HAP-1 (cell line): ENCODE data around the gene ANTXR1.

Experiments
- DNase-seq, 2 experiments: peaks; one replicate each; pipeline ENCODE4 v3.0.0-alpha.2; 2016 to 2020; ENCODE audit warnings: low spot score in 2 of 2
- H3K27me3 ChIP-seq: fragments of 250-450 bp; sonication (Bioruptor Pico); 2 replicates; pipeline ENCODE4 v1.5.1; 2020; ENCODE audit warnings: low read depth, mild to moderate bottlenecking, moderate library complexity
- H3K36me3 ChIP-seq: fragments of 250-450 bp; sonication (Bioruptor Pico); replicated peaks from 2 replicates; pipeline ENCODE4 v1.5.1; 2020; ENCODE audit warnings: mild to moderate bottlenecking
- H3K4me1 ChIP-seq: fragments of 250-450 bp; sonication (Bioruptor Pico); 2 replicates; pipeline ENCODE4 v1.5.1; 2020; ENCODE audit warnings: mild to moderate bottlenecking
- H3K4me3 ChIP-seq: fragments of 250-450 bp; sonication (Bioruptor Pico); 2 replicates; pipeline ENCODE4 v1.5.1; 2020; ENCODE audit warnings: mild to moderate bottlenecking, moderate library complexity
- H3K9me3 ChIP-seq: fragments of 250-450 bp; sonication (Bioruptor Pico); 2 replicates; pipeline ENCODE4 v1.5.1; 2020; ENCODE audit warnings: mild to moderate bottlenecking, moderate library complexity
- in situ Hi-C: fragments of 300-500 bp; cut with MboI; formaldehyde crosslinking; loops from 3 replicates; pipeline ENCODE4 v1.14.3; 2020; ENCODE audit warnings: low sequenced_read_pairs, inconsistent platforms, mixed read lengths

Gene ANTXR1

DNA sequence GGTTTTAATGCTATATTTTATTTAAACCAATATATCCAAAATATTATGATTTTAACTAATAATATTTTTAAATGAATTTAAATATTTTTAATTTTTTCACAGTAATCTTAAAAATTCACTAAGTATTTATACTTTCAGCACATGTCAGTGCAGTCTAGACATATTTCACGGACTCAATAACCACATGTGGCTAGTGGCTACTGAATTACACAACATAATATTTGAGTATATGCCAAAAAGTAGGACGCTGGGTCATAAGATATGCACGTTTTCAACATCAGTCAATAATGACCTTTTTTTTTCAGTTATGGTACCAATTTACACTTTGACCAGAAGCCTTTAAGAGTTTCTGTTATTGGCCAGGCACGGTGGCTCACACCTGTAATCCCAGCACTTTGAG lies 256.4 kb downstream of the ANTXR1 start:
- DNase-seq: no peak
- Histone ChIP-seq H3K27me3 (peaks cover 28% of the 10 kb centered on the region), H3K36me3 (no peaks in the 10 kb centered on the region), H3K4me3 (no peak overlapping the region), H3K4me1 (no peaks in the 10 kb centered on the region), H3K9me3 (no peaks in the 10 kb centered on the region)
- in situ Hi-C loops: no loop called here

DNA sequence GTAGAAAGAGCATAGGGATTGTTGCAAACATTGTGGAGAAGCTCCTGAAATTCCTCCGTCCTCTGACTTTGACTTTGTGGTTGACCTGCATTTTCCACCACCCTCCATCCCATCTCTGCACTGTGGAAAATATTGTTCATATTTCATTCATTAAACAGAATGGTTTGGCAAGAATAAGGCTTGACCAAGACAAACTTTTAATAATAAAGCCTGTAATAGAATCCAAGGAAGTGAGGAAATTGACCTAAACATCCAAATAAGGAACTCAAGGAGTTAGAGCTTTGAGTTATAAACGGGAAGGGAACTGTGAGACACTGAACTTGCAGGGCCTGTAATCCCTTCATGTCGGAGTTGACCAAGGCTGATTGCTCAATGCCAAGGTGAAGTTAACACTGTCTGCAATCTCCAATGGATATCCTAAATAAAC lies 258.9 kb downstream of the ANTXR1 start:
- Histone ChIP-seq H3K4me3 (no peak overlapping the region), H3K9me3 (no peaks in the 10 kb centered on the region), H3K27me3 (peaks cover 28% of the 10 kb centered on the region), H3K4me1 (no peaks in the 10 kb centered on the region), H3K36me3 (no peaks in the 10 kb centered on the region)
- in situ Hi-C loops: no loop called here
- DNase-seq: no peak

DNA sequence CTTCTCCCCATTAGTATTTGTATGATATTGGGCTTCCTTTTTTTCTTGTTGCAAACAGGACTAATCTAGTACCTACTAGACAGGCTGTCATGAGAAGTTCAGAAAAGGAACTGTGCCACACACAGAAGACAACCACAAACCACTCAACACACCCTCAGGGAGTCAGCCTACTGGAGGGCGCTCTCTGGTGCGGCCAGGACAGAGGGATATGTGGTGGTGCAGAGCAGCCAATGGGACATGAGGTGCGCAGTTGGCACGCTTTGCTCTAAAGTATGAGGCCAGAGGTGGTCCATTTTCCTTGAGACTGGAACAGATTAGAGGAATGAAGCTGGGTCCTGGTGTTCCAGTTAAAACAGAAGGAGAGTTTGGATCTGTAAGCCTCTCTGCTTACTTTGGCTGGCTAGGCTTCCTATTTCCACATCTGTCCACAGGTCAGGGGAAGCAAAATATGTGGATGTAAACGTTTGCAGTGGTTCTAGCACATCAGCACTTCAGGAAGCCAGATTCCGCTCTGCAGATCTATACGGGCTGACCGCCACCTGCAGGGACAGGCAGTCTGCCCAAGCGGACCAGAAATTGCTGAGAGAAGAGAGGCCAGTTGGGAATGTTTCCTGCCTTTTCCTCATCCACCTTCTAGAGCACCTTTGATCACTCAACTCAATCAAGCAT lies 260.0 kb downstream of the ANTXR1 start:
- no peaks in the 10 kb centered on the region for H3K4me1 ChIP-seq
- no peak for DNase-seq
- in situ Hi-C loops: no loop called here

DNA sequence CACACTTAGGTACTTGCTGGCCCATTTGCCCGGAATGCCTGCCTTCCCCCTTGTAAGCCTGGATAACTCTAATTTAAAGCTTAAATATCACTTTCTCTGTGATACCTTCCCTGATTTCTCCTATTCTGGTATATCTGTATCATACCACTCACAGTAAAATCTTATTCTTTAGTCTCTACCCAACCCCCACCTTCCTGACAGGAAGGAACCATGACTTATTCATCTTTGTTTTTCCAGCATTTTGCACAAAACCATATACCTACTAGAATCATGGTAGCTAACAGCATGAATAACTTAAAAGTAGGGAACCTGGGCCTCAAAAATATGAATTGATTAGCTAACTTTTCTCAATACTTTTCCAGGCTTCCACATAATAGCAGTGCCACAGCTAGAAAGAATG lies 262.5 kb downstream of the ANTXR1 start:
- no peaks in the 10 kb centered on the region for H3K9me3 ChIP-seq
- peaks cover 28% of the 10 kb centered on the region for H3K27me3 ChIP-seq
- no peaks in the 10 kb centered on the region for H3K4me1 ChIP-seq
- H3K36me3 ChIP-seq: no peaks in the 10 kb centered on the region
- no peak for DNase-seq
- in situ Hi-C loops: no loop called here
- no peak overlapping the region for H3K4me3 ChIP-seq

More for the DNA sequence above, 260.0 kb downstream of the ANTXR1 start:
- Histone ChIP-seq H3K9me3 (no peaks in the 10 kb centered on the region), H3K36me3 (no peaks in the 10 kb centered on the region), H3K4me3 (no peak overlapping the region), H3K27me3 (peaks cover 31% of the 10 kb centered on the region)

DNA sequence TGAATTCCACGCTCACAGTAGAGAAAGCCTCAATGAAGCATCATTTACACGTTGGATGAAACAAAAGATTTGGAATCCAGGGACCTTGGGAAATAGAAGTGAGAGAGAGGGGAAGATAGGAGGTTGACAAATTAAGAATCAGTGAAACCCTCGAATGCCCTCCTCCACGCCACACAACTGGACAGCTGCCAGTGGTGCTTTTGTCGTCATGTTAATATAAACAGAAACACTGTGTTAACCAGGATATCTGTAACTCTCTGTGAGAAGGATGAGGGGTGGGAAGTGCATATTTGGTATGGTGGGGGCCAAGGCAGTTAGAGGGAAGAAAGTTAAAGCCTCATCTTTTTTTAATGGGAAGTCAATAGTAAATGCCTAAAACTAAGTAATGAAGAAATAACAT lies 265.4 kb downstream of the ANTXR1 start:
- H3K36me3 ChIP-seq: no peaks in the 10 kb centered on the region
- in situ Hi-C loops: no loop called here
- no peak for DNase-seq

DNA sequence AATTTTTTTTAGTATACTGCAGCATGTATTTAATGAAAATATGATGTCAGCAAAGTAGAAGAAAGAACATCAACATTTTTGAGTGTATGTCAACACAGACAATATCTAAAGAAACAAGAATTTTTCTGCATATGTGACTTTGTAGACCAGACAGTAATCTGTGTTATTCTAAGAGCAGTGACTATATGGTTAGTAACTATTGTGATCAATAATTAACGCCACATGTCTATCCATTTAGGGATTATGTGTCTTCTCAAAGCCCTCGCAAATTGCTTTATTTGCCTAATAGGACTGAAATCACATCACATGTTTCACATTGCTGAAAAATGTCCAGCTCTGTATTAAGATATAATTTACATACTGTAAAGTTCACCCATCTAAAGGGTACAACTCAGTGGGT lies 266.2 kb downstream of the ANTXR1 start:
- H3K27me3 ChIP-seq: peaks cover 3% of the 10 kb centered on the region; the same call in 1 of the 2 replicates
- in situ Hi-C loops: no loop called here

More for the DNA sequence above, 265.4 kb downstream of the ANTXR1 start:
- H3K4me1 ChIP-seq: no peaks in the 10 kb centered on the region
- H3K27me3 ChIP-seq: peaks cover 3% of the 10 kb centered on the region; the same call in 1 of the 2 replicates
- H3K9me3 ChIP-seq: no peaks in the 10 kb centered on the region
- H3K4me3 ChIP-seq: no peak overlapping the region

DNA sequence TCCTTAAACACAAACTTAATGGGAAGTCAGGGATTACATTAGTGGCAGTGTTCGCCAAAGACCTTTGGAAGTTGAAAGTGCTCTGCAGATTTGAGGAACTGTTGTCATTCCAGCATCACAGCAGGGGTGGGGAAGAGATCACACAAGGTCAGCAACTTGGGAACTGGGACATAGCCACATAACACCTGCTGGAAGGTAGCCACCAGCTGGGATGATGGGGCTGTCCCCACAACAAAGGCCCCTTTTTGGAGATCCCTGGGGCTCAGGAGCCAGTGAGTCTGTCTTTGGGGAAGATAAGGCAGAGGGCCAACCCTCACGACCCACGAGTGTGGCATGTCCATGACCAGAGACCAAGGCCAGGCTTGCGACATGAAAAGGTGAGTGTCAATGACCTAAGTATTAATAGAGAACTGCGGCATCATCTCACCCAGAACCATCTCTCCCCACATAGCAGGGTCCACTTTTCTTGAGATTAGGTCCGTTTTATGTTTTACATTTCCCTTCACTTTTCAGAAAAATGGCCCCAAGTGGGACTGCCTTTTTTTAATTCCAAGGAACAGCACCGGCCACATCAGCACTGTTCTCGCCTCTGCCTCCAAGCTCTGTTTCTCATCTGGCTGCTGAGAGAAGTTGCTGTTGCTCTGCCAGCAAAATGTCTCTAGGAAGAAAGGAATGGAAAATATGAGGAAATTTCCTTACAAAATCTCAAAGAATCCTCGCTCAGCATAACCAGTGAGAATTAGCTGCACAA lies 267.1 kb downstream of the ANTXR1 start:
- no peaks in the 10 kb centered on the region for H3K36me3 ChIP-seq
- peaks cover 3% of the 10 kb centered on the region; the same call in 1 of the 2 replicates for H3K27me3 ChIP-seq
- in situ Hi-C loops: no loop called here
- H3K4me3 ChIP-seq: no peak overlapping the region
- no peak for DNase-seq
- H3K9me3 ChIP-seq: no peaks in the 10 kb centered on the region
- H3K4me1 ChIP-seq: no peaks in the 10 kb centered on the region

More for the DNA sequence above, 266.2 kb downstream of the ANTXR1 start:
- Histone ChIP-seq H3K4me1 (no peaks in the 10 kb centered on the region), H3K4me3 (no peak overlapping the region), H3K9me3 (no peaks in the 10 kb centered on the region), H3K36me3 (no peaks in the 10 kb centered on the region)
- DNase-seq: no peak

DNA sequence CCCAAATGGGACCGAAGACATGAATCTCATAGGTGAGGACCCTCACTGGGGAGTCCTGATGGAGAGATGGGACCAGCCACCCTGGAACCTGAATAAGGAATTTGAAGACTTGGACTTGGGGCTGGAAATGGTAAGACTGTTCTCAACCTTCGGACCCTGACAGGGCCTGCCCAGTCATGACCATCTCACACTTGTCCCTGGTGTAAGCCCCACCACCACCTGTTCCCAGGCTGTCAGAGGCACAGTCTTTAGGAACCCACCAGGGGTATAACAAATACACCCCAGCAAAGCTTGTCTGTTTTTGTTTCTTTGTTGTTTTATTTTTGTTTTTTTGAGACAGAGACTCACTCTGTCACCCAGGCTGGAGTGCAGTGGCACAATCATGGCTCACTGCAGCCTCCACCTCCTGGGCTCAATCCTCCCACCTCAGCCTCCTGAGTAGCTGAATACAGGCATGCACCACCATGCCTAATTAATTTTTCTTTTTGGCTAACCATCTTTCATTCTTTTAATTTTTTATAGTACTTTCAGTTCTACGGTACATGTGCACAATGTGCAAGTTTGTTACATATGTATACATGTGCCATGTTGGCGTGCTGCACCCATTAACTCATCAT lies 267.9 kb downstream of the ANTXR1 start:
- Histone ChIP-seq H3K4me1 (no peaks in the 10 kb centered on the region), H3K4me3 (no peak overlapping the region), H3K36me3 (no peaks in the 10 kb centered on the region), H3K9me3 (no peaks in the 10 kb centered on the region), H3K27me3 (peaks cover 3% of the 10 kb centered on the region; the same call in 1 of the 2 replicates)
- no peak for DNase-seq
- in situ Hi-C loops: no loop called here

DNA sequence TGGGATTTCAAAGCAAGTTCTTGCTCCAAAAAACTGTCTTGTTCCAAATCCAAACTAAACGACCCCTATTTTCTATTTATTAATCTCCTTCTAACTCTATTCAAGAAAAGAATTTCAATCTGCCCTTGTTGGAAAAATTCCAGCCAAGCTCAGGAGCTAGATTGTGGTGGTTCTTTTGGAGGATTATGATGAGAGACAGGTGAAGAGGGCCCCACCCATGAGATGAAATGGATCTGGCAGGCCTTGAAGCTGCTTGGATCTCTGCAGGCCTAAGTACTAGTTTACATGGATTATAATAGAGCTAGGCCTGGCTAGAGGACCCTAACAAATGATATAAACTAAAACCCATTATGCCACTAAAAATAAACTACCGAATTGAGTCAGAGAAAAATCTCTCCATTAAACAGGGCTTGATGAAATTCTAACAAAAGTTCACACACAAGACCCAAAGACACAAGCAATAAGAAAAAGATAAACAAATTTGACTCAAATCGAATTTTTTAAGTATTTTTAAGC lies 272.5 kb downstream of the ANTXR1 start:
- H3K9me3 ChIP-seq: no peaks in the 10 kb centered on the region
- in situ Hi-C loops: no loop called here

DNA sequence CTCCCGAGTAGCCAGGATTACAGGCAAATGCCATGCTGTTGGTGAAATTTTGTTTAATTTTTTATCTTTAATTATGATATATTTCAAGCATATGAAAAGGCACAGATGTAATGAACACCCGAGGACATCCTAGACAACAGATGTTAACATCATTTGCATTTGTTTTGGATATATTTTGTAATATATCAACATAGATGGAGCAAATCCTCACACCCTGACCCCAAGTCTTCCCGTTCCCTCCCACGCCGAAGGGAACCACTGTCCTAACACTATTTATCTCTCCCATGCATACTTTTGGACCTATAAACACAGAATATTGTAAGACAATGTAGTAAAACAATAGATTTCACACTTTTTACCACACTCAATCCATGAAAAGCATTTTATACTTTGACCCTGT lies 274.6 kb downstream of the ANTXR1 start:
- no peaks in the 10 kb centered on the region for H3K9me3 ChIP-seq
- no peaks in the 10 kb centered on the region for H3K36me3 ChIP-seq
- H3K27me3 ChIP-seq: no peaks in the 10 kb centered on the region
- H3K4me1 ChIP-seq: no peaks in the 10 kb centered on the region
- in situ Hi-C loops: no loop called here
- H3K4me3 ChIP-seq: no peak overlapping the region
- DNase-seq: no peak

More for the DNA sequence above, 272.5 kb downstream of the ANTXR1 start:
- H3K36me3 ChIP-seq: no peaks in the 10 kb centered on the region
- no peaks in the 10 kb centered on the region for H3K4me1 ChIP-seq
- H3K4me3 ChIP-seq: no peak overlapping the region
- no peak for DNase-seq
- no peaks in the 10 kb centered on the region for H3K27me3 ChIP-seq

DNA sequence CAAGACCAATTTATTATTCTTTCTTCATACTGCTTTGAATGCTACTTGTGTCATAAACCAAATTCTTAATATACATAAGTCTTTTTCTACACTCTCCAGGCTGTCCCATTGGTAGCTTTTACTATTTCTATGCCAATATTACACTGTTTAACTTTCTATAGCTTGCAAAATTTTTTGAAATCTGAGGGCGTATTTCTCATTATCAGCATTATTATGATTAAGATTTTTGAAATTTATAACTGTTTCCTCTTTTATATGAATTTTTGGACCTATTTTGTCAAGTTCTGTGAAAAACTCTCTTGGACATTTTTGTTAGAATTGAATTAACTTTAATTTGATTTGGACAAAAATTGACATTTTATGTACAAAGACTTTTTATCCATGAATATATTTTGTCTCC lies 275.4 kb downstream of the ANTXR1 start:
- in situ Hi-C loops: no loop called here
- DNase-seq: no peak
- Histone ChIP-seq H3K36me3 (no peaks in the 10 kb centered on the region), H3K4me3 (no peak overlapping the region), H3K27me3 (no peaks in the 10 kb centered on the region), H3K4me1 (no peaks in the 10 kb centered on the region), H3K9me3 (no peaks in the 10 kb centered on the region)

DNA sequence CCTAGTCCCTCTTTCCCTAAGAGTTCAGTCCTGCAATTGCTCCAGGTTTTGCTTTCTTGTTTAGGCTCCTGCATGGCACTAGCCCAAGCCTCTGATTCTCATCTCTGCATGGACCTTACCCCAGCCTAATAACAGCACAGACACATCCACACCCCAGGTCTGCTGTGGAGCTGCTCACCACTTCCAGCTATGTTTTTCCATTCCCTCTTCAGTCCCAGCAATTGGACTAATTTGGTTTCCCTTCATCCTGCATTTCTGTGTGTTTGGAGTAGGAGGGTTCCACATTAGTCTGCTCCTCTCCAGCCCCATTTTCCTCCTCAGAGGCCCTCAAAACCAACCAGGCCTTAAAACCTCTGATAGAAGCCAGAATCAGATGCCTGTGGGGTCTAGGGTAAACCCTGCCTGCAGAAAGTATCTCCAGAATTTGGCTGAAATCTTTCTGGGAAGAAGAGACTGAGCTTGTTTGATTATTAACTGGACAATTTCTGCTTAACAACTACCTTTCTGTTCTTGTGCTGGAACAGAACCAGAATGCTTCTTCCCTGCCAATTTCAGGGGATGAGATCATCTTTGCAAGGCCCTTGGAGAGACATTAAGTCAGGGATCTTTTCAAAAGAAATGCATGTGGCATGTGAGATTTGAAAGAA lies 278.1 kb downstream of the ANTXR1 start:
- Histone ChIP-seq H3K27me3 (no peaks in the 10 kb centered on the region), H3K9me3 (no peaks in the 10 kb centered on the region), H3K4me3 (no peak overlapping the region), H3K36me3 (no peaks in the 10 kb centered on the region), H3K4me1 (no peaks in the 10 kb centered on the region)
- in situ Hi-C loops: no loop called here
- no peak for DNase-seq

DNA sequence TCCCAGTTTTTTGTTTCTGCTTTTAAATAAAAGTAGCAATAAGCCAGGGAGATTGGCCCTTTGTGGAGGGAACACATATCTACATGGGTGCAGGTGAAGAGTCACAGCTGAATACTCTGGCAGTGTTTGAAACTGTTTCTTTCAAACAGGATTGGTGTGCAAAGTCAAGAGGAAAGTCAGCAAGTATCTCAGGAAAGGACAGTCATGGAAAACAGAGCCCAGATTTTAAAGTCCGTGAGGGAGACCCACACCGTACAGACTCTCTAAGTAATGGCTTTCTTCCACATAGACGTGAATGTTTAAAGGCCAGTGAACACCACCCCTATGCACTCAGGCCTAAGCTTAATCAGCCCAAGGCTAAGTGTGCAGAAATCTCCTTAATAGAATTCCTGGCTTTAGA lies 278.7 kb downstream of the ANTXR1 start:
- H3K4me3 ChIP-seq: no peak overlapping the region
- H3K4me1 ChIP-seq: no peaks in the 10 kb centered on the region
- in situ Hi-C loops: no loop called here
- H3K36me3 ChIP-seq: no peaks in the 10 kb centered on the region
- H3K9me3 ChIP-seq: no peaks in the 10 kb centered on the region
- H3K27me3 ChIP-seq: no peaks in the 10 kb centered on the region
- no peak for DNase-seq
